Fibroblast of lung (primary cell): Measurements from ENCODE around the gene TJP1.

ENCODE experiments used
- CTCF ChIP-seq, 2 donors: IDR thresholded peaks in 1 of 2; conservative IDR thresholded peaks in 1 of 2; 1 replicate in 1 of 2; 2 replicates in 1 of 2; pipeline ENCODE4 v1.5.1; 2011 to 2012; ENCODE audit warnings: low read length in 2 of 2, control low read depth in 1 of 2, inconsistent platforms in 1 of 2, low read depth in 1 of 2, mild to moderate bottlenecking in 1 of 2
- EZH2 ChIP-seq: IDR thresholded peaks from 2 replicates; pipeline ENCODE4 v1.5.1; 2012; ENCODE audit warnings: low read length, control low read depth, mild to moderate bottlenecking; ENCODE audit errors: missing control alignments

DNA sequence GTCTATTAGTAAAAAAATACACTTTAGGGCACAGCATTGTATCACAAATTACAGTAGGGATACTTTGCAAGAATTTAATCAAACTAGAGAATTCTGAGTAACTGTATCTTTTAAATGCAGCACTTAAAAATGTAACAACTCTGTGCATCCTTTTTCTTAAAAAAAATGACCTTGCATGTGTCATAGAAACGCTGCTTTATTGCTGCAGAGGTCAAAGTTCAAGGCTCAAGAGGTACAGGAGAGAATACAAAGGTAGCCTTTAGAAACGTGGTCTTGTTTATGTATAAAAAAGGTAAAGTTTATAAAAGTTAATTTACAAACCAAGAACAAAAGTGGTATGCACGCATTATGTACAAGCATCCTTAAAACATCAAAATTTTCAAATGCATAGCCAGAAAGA is 122.0 kb downstream of the TJP1 start:
- TF ChIP-seq CTCF (conservative IDR thresholded peaks at IDR 0.05 in 1 of 2, IDR thresholded peaks at IDR 0.05 in 1 of 2; ENCODE audit: low read depth in 1 of 2, low read length in 2 of 2), result no peak
- no peak for TF ChIP-seq EZH2
